Amniotic epithelial cell (primary cell): ENCODE measurements around the gene SLC1A7.
"Not testable (repeated sequence)": the region's sequence is repeated elsewhere in the genome, so short reads cannot be mapped to it uniquely, and the experiment has no call there.

Experiments used
- DNase-seq: peaks from one replicate; pipeline ENCODE4 v3.0.0-alpha.2; 2010; ENCODE audit warnings: low read depth

Gene SLC1A7

GRCh38 chr1:53142226-53142853 is at the start of gene SLC1A7:
Gene SLC1A7, minus strand, starts transcription at chr1:53142638. Its CDS starts 189 bp downstream, at chr1:53142449.
- no peak for DNase-seq

- no peak for DNase-seq
These were observed 47.8 kb upstream of the SLC1A7 start for GRCh38 chr1:53190210-53190611.

DNA sequence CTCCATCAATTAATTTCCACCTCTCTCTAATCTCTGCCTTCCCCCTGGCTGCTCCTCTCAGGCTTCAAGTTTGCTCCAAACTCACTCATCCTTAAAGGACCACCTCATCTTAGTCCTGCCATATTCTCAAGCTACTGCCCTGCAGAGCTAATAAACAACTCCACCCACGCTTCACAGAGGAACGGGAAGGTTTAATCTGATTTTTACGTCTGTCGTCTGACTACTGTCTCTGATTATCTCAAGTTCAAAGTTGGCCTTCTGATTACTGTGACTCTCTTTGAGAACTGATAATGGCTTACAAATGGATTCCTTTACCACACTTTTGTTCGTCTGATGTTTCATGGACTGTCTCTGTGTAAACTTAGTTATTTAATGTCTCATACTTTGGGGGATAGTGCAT is 46.6 kb upstream of the SLC1A7 start:
- DNase-seq = no peak

- no peak for DNase-seq
These were observed 45.7 kb upstream of the SLC1A7 start for GRCh38 chr1:53188099-53188498.

DNA sequence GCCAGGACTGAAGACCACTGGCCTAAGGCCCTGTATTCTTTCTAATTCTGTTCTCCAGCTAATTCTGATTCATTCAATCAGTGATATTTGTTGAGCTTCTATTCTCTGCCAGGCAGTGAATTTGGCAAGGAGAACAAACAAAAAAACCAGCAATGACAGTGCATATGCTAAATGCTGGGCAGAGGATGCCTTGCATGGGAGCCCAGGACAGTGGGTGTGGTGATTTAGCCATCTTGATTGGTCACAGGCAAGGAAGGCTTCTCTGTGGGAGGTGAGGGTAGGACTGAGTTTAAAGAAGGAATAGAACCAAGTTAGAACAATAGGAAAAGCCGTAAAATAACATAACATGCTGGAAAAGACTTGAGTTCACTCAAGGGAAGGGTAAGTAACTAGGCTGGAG is 45.0 kb upstream of the SLC1A7 start:
- no peak for DNase-seq

- DNase-seq = no peak
These were observed 44.1 kb upstream of the SLC1A7 start for GRCh38 chr1:53186533-53186932.

DNA sequence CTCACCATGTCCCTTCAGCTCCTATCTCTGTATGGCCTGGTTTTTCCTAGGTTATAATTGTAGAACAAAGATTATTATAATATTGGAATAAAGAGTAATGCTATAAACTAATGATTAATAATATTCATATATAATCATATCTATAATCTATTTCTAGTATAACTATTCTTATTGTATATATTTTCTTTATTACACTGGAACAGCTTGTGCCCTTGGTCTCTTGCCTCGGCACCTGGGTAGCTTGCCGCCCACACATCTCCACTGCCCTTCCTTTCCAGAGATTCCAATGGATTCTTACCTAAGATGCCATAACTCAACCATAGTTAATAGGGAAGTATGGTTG is 43.5 kb upstream of the SLC1A7 start:
- not testable (repeated sequence) for DNase-seq

DNA sequence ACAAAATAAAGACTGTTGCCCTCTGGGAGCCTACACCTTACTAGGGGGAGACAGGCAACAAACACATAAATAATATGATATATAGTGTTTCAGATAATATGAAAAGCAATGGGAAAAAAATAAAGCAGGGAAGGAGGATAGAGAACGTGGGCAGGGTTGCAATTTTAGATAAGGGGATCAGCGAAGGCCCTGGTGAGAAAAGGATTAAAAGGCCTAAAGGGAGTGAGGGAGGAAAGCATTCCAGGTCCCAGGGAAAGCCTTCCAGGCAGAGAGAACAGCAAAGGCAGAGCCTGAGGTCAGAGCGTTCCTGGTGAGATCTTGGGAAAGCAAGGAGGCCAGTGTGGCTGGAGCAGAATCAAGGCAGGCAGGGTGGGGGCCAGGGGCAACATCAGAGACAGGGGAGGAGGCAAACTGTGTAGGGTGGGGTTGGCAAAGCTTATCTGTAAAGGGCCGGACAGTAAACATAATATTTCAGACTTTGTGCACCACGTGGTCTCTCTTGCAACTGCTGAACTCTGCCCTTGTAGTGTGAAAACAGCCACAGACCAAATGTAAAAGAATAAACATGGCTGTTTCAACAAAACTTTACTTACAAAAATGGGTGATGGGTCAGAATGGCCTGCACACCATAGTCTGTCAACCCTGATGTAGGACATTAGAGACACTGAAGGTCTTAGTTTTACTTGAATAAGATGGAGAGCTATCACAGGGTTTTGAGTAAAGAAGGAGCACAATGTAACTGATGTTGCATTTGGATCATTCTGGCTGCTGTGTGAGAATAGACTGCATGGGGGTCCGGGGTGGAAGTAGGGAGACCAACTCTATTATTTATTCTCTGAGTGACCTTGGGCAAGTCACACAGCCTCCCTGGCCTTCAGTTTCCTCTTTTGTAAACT is 40.9 kb upstream of the SLC1A7 start:
- DNase-seq = peak; percentile 99

- no peak for DNase-seq
These were observed 40.3 kb upstream of the SLC1A7 start for GRCh38 chr1:53182716-53183094.

DNA sequence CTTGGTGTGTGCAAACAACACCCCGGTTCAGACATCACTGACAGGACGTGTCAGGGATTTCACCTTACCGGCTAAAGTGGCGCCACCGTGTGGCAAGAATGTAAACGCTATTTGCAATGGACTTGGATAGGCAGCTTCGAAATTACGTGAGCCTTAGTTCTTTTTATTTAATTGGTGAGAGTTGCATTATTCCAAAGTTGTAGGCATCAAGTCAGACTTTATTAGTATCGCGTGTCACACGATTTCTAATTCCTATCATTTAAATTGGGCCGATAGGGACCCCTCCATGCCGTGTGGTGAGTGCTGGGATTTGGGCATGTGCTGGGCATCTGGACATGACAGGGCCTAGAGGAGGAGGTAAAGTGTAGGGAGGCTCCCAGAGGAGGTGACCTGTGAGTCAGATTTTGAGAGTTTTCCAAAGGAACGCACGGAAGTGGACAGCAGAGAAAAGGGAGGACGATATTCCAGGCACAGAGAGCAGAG is 39.7 kb upstream of the SLC1A7 start:
- DNase-seq = peak; percentile 82

- no peak for DNase-seq
These were observed 38.5 kb upstream of the SLC1A7 start for GRCh38 chr1:53180951-53181350.

- DNase-seq = peak; percentile 74
These were observed 37.8 kb upstream of the SLC1A7 start for GRCh38 chr1:53180226-53180625.

DNA sequence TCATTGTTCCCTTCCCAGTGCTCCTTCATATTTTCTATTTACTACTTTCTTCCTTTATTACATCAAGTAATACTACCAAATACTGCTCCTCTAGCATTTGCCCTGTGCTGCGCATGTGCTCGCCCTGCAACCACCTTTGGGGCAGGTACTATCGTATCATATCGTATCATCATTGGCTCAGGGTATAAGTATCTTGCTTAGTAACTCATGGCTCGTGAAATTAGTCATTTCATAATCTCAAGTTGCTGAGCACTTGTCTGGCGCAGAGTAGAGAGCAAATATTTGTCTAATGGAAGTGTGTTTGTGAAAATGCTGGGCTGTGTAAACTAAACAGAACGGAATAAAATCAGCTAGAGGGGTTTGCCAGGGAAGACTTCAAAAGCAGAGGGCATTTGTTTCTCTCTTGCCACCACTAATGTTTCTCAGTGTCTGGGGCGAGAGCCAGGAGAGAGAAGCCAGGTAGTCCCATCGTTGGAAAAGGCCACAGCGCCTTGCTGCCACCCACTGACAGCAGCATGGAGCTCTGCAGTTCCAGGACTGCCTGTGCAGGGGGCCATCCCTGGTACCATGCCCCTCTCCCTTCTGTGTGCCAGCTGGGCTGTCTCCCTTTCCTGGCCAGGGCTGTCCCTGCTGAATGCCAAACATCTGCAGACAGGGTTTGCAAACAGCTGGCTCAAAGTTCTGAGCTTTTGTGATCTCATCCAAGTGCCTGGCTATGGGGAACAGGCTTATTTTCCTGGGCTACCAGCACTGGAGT is 34.2 kb upstream of the SLC1A7 start:
- DNase-seq = peak; percentile 57

- no peak for DNase-seq
These were observed 32.8 kb upstream of the SLC1A7 start for GRCh38 chr1:53174971-53175913.

- peak; percentile 27 for DNase-seq
These were observed 30.1 kb upstream of the SLC1A7 start for GRCh38 chr1:53172426-53173128.

GRCh38 chr1:53166912-53167311 is 24.5 kb upstream of the SLC1A7 start:
- DNase-seq = no peak

DNA sequence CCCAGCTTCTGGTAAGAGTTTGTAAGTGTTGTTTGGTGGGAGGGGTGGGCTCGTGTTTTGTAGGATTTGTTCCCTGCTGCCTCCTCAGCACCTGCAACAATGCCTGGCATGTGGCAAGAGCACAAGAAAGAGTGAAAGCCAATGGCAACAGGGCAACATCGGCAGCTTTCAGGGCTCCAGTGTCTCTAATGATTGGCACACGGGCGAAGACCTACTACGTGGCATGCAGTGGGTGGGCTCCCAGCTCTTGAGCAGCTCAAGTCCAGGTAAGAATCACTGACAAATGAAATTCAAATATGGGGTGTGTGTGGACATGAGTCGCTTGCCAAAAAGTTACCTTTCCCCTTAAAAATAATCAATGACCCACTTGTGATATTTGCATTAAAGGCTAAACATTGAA is 23.9 kb upstream of the SLC1A7 start:
- DNase-seq = no peak

- DNase-seq = no peak
These were observed 23.0 kb upstream of the SLC1A7 start for GRCh38 chr1:53165408-53165961.

GRCh38 chr1:53163291-53163768 is 20.9 kb upstream of the SLC1A7 start:
- peak; percentile 37 for DNase-seq

GRCh38 chr1:53162621-53163020 is 20.2 kb upstream of the SLC1A7 start:
- no peak for DNase-seq
